Measurements from ENCODE around the gene GUCY1A1. TPM values are rescaled to one million over a fixed set of nuclear protein-coding genes. Genes with fewer than 3 reads are reported as not detected.

Gene GUCY1A1, protein sequence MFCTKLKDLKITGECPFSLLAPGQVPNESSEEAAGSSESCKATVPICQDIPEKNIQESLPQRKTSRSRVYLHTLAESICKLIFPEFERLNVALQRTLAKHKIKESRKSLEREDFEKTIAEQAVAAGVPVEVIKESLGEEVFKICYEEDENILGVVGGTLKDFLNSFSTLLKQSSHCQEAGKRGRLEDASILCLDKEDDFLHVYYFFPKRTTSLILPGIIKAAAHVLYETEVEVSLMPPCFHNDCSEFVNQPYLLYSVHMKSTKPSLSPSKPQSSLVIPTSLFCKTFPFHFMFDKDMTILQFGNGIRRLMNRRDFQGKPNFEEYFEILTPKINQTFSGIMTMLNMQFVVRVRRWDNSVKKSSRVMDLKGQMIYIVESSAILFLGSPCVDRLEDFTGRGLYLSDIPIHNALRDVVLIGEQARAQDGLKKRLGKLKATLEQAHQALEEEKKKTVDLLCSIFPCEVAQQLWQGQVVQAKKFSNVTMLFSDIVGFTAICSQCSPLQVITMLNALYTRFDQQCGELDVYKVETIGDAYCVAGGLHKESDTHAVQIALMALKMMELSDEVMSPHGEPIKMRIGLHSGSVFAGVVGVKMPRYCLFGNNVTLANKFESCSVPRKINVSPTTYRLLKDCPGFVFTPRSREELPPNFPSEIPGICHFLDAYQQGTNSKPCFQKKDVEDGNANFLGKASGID
- 1 to 10 TPM; 3.7 to 7.8 (median 6.5) TPM for total RNA-seq
- long read RNA-seq, partial matches to known transcripts: 2 of 4 reads
- long read RNA-seq, other reads (novel, unspliced or antisense): 0 of 4 reads

DNA sequence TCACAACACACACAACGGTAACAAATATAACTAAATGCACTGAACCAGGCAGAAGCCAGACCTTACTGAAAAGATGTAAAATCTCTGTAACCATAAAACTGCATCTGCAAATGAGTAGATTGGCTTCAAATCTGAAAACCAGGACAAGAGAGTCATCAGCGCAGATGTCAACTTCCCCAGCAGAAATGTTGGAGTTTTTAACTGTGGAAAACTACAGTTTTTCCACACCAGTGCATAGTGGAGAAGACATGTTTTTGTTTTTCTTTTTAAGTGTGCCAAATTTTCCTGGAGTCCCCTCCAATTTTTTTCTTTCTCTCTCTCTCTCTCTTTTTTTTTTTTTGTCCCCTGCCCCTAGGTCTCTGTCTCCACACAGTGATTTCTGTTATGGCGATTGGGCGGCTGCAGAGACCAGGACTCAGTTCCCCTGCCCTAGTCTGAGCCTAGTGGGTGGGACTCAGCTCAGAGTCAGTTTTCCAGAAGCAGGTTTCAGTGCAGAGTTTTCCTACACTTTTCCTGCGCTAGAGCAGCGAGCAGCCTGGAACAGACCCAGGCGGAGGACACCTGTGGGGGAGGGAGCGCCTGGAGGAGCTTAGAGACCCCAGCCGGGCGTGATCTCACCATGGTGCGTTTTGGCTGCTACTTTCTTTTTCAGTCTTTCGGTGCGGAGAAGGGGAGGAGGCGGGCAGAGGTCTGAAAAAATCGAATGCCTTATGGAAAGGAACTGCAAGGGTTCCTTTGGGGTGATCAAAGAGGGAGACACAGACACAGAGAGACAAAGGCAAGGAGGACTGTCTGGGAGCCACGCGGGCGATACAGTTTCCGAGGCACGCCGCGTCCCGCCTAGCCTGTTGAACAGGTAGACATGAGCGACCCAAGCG lies at the start of gene GUCY1A1:
Gene GUCY1A1 (plus strand): TSS at position 505 of the 878 bp plus-strand sequence. CDS start 30,020 bp downstream, outside the sequence.
- TF ChIP-seq, protein P1, sequence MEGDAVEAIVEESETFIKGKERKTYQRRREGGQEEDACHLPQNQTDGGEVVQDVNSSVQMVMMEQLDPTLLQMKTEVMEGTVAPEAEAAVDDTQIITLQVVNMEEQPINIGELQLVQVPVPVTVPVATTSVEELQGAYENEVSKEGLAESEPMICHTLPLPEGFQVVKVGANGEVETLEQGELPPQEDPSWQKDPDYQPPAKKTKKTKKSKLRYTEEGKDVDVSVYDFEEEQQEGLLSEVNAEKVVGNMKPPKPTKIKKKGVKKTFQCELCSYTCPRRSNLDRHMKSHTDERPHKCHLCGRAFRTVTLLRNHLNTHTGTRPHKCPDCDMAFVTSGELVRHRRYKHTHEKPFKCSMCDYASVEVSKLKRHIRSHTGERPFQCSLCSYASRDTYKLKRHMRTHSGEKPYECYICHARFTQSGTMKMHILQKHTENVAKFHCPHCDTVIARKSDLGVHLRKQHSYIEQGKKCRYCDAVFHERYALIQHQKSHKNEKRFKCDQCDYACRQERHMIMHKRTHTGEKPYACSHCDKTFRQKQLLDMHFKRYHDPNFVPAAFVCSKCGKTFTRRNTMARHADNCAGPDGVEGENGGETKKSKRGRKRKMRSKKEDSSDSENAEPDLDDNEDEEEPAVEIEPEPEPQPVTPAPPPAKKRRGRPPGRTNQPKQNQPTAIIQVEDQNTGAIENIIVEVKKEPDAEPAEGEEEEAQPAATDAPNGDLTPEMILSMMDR (IDR thresholded peaks at IDR 0.05): no peak
- TF ChIP-seq POLR2A (IDR thresholded peaks at IDR 0.05): no peak
- Histone ChIP-seq H3K4me1 (no peaks in the 10 kb centered on the region), H3K4me3 (peak within 1 kb of the TSS; percentile 50 to 53 (median 53)), H3K27ac (peak within 1 kb of the TSS; percentile 60 to 84 (median 70)), H3K27me3 (peaks cover 0 to 5% of the 10 kb centered on the region in 2 donors), H3K36me3 (no peaks in the 10 kb centered on the region), H3K9me3 (no peaks in the 10 kb centered on the region)
- ATAC-seq: peak; percentile 22 to 51 (median 41)
- intact Hi-C loops (cut with DNase I): no loop called here
- 6% methylated on average over 19 of the region's 25 CpGs for WGBS (ENCODE audit: insufficient coverage, low coverage, low lambda C conversion rate, missing lambda C conversion rate)
- DNase-seq: peak in 1 of 3 donors; percentile 29

DNA sequence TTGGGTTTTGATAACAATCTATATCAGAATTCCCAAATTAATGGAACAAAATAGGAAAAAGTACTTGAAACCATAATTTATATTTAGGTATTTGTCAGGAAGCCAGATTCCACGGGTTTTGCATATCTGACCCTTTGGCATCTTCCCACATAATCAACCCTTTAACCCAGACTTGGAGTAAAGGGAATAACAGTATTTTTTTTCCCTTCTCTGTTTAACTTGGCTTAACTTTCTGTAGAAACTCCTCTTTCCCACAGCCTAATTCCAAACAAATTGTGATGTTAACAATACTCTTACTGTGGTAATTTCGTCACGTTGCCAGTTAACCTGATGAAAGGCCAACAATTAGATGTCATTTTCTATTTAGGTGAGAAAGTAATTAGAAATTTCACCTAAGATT lies 49.4 kb upstream of the GUCY1A1 start:
- ATAC-seq (no peak), DNase-seq (no peak)
- 11% methylated on average over 3 of the region's 3 CpGs for WGBS (ENCODE audit: insufficient coverage, low coverage, low lambda C conversion rate, missing lambda C conversion rate)
- Histone ChIP-seq H3K4me3 (no peak overlapping the region), H3K36me3 (no peaks in the 10 kb centered on the region), H3K27me3 (no peaks in the 10 kb centered on the region), H3K27ac (no peak overlapping the region), H3K9me3 (no peaks in the 10 kb centered on the region), H3K4me1 (no peaks in the 10 kb centered on the region)
- TF ChIP-seq, protein P1 (IDR thresholded peaks at IDR 0.05): no peak
- no peak for TF ChIP-seq POLR2A (IDR thresholded peaks at IDR 0.05)
- intact Hi-C loops (cut with DNase I): no loop called here

DNA sequence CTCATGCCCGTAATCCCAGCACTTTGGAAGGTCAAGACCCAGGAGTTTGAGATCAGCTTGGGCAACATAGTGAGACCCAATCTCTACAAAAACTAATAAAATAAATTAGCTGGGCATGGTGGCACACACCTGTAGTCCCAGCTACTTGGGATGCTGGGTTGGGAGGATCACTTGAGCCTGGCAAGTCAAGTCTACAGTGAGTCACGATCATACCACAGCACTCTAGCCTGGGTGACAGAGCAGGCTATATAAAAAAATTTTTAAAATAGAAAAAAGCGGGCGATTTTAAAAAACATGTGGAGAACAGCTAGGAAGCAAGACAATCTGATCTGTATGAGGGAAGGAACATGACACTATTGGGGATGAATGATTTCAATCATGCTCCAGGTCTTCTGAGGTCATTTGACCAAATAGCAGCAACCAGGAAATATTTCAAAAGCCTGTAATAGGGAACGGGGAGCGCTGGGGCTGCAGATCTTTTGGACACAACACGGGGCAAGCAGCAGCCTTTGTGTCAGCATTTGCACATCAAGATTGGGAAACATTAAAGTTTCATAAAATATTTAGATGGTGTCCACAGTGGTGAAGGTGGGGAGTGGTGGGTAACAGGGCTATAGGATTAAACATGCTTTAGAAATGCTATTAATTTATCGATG lies 48.3 kb upstream of the GUCY1A1 start:
- Histone ChIP-seq H3K27me3 (no peaks in the 10 kb centered on the region), H3K27ac (no peak overlapping the region), H3K9me3 (no peaks in the 10 kb centered on the region), H3K4me1 (no peaks in the 10 kb centered on the region), H3K4me3 (no peak overlapping the region), H3K36me3 (no peaks in the 10 kb centered on the region)
- ATAC-seq (no peak), DNase-seq (no peak)
- TF ChIP-seq, protein P1 (IDR thresholded peaks at IDR 0.05): no peak
- no peak for TF ChIP-seq POLR2A (IDR thresholded peaks at IDR 0.05)
- intact Hi-C loops (cut with DNase I): no loop called here
- 72% methylated on average over 8 of the region's 8 CpGs for WGBS (ENCODE audit: insufficient coverage, low coverage, low lambda C conversion rate, missing lambda C conversion rate)

DNA sequence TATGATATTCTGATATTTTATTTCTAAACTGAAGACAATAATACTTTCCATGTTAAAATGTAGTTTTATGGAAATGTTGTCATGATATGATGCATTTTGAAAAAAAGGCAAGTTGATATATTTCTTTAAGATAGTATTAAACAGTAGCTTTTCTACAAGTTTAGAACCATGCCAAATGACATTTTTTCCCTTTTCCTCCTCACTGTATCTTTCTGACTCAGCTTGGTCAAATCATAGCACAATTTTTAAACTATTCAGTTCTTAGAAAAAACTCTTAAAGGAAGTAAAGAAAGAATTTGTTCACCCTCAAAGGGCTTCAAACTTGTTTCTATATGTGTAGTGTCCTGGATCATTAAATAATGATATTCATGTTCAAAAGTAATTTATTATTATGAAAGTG lies 46.0 kb upstream of the GUCY1A1 start:
- TF ChIP-seq POLR2A (IDR thresholded peaks at IDR 0.05): no peak
- TF ChIP-seq, protein P1 (IDR thresholded peaks at IDR 0.05): no peak
- Histone ChIP-seq H3K9me3 (no peaks in the 10 kb centered on the region), H3K27ac (no peak overlapping the region), H3K4me3 (no peak overlapping the region), H3K27me3 (no peaks in the 10 kb centered on the region), H3K4me1 (no peaks in the 10 kb centered on the region), H3K36me3 (no peaks in the 10 kb centered on the region)
- ATAC-seq (no peak), DNase-seq (no peak)
- intact Hi-C loops (cut with DNase I): no loop called here

Measured in right lobe of liver (tissue), 6 donors.